IMR-90 (cell line): ENCODE measurements around the gene HEPHL1.

ENCODE experiments used
- BHLHE40 ChIP-seq: fragments of 150-350 bp; IDR thresholded peaks from 2 replicates; pipeline ENCODE4 v1.6.1; 2016; ENCODE audit warnings: mild to moderate bottlenecking, low read depth, low read length
- CEBPB ChIP-seq: IDR thresholded peaks from 2 replicates; pipeline ENCODE4 v1.6.1; 2012; ENCODE audit warnings: low read depth, low read length, improper control_type of control experiment
- CTCF ChIP-seq: conservative IDR thresholded peaks from 2 replicates; pipeline ENCODE4 v1.5.1; 2012; ENCODE audit warnings: mild to moderate bottlenecking, low read depth, low read length, improper control_type of control experiment
- ELK1 ChIP-seq: fragments of 150-350 bp; IDR thresholded peaks from 2 replicates; pipeline ENCODE4 v1.6.1; 2016; ENCODE audit warnings: low read depth, mild to moderate bottlenecking, low read length, moderate library complexity, borderline replicate concordance
- MAZ ChIP-seq: IDR thresholded peaks from 2 replicates; pipeline ENCODE4 v1.6.1; 2012; ENCODE audit warnings: low read depth, mild to moderate bottlenecking, low read length, improper control_type of control experiment, moderate library complexity, borderline replicate concordance
- MXI1 ChIP-seq: IDR thresholded peaks from 2 replicates; pipeline ENCODE4 v1.6.1; 2012; ENCODE audit warnings: low read depth, mild to moderate bottlenecking, low read length, moderate library complexity, borderline replicate concordance
- POLR2A ChIP-seq: IDR thresholded peaks from 2 replicates; pipeline ENCODE4 v1.6.1; 2012; ENCODE audit warnings: mild to moderate bottlenecking, low read depth, low read length
- RAD21 ChIP-seq: IDR thresholded peaks from 2 replicates; pipeline ENCODE4 v1.6.1; 2012; ENCODE audit warnings: low read length, improper control_type of control experiment
- RCOR1 ChIP-seq: IDR thresholded peaks from 2 replicates; pipeline ENCODE4 v1.6.1; 2012; ENCODE audit warnings: mild to moderate bottlenecking, low read length, improper control_type of control experiment; ENCODE audit not compliant: insufficient replicate concordance
- RFX5 ChIP-seq: IDR thresholded peaks from 2 replicates; pipeline ENCODE4 v1.8.0; 2012; ENCODE audit warnings: low read depth, mild to moderate bottlenecking, low read length, moderate library complexity
- USF2 ChIP-seq: fragments of 150-350 bp; IDR thresholded peaks from 2 replicates; pipeline ENCODE4 v1.6.1; 2017; ENCODE audit warnings: mild to moderate bottlenecking, antibody characterized with exemption, low read length, low read depth

- TF ChIP-seq CEBPB (no peak), POLR2A (no peak), CTCF (no peak), ELK1 (no peak), RFX5 (no peak), USF2 (no peak), MXI1 (no peak), RCOR1 (no peak), RAD21 (no peak), BHLHE40 (no peak), MAZ (no peak)
These were observed 106.5 kb downstream of the HEPHL1 start for GRCh38 chr11:94127638-94128037.
